Parathyroid adenoma (tissue), 2 donors: ENCODE data around the gene CCL26.

ENCODE experiments used
- H2AFZ ChIP-seq: fragments of 300-600 bp; sonication (generic); one replicate; pipeline ENCODE4 v1.7.0; 2017; ENCODE audit warnings: antibody characterized with exemption, mild to moderate bottlenecking
- H3K27ac ChIP-seq: fragments of 300-600 bp; sonication (generic); one replicate; pipeline ENCODE4 v1.7.0; 2017
- H3K27me3 ChIP-seq: fragments of 300-600 bp; sonication (generic); one replicate; pipeline ENCODE4 v1.7.0; 2017; ENCODE audit warnings: low read length; ENCODE audit not compliant: control insufficient read depth, insufficient read depth
- H3K36me3 ChIP-seq: fragments of 300-600 bp; sonication (generic); one replicate; pipeline ENCODE4 v1.7.0; 2017; ENCODE audit warnings: low read length; ENCODE audit not compliant: control insufficient read depth, insufficient read depth
- H3K4me1 ChIP-seq: fragments of 300-600 bp; sonication (generic); one replicate; pipeline ENCODE4 v1.7.0; 2017; ENCODE audit warnings: control low read depth
- H3K4me2 ChIP-seq: fragments of 300-600 bp; sonication (generic); one replicate; pipeline ENCODE4 v1.7.0; 2017; ENCODE audit warnings: low read length
- H3K4me3 ChIP-seq: fragments of 300-600 bp; sonication (generic); one replicate; pipeline ENCODE4 v1.7.0; 2017; ENCODE audit warnings: low read depth, low read length
- H3K79me2 ChIP-seq: fragments of 300-600 bp; sonication (generic); one replicate; pipeline ENCODE4 v1.7.0; 2017; ENCODE audit warnings: control low read depth
- H3K9ac ChIP-seq: fragments of 300-600 bp; sonication (generic); one replicate; pipeline ENCODE4 v1.7.0; 2017; ENCODE audit warnings: mild to moderate bottlenecking
- H3K9me3 ChIP-seq: fragments of 300-600 bp; sonication (generic); one replicate; pipeline ENCODE4 v1.7.0; 2017; ENCODE audit warnings: low read length; ENCODE audit not compliant: control insufficient read depth
- CTCF ChIP-seq: fragments of 300-600 bp; sonication (generic); IDR thresholded peaks from one replicate; pipeline ENCODE4 v1.7.0; 2017; ENCODE audit warnings: antibody characterized with exemption, mild to moderate bottlenecking
- donor health status: primary hyperparathyroidism.

CCL26 gene

GRCh38 chr7:75738975-75739795, 32.8 kb downstream of the CCL26 start:
- H3K79me2 ChIP-seq = no peaks in the 10 kb centered on the region
- no peaks in the 10 kb centered on the region for H3K27me3 ChIP-seq
- H3K27ac ChIP-seq = peak overlapping the region; percentile 77
- peak overlapping the region; percentile 98 for H3K4me2 ChIP-seq
- no peaks in the 10 kb centered on the region for H3K36me3 ChIP-seq
- no peaks in the 10 kb centered on the region for H3K9me3 ChIP-seq
- peak overlapping the region; percentile 84 for H3K4me3 ChIP-seq
- peak overlapping the region; percentile 50 for H3K9ac ChIP-seq
- TF ChIP-seq CTCF = no peak
- H2AFZ ChIP-seq = peak overlapping the region; percentile 100
- no peaks in the 10 kb centered on the region for H3K4me1 ChIP-seq

GRCh38 chr7:75738604-75738974, 33.4 kb downstream of the CCL26 start, which contains the start of gene HIP1:
Gene HIP1 (minus strand): TSS chr7:75738941. CDS start chr7:75738920, 21 bp downstream.
- no peak for TF ChIP-seq CTCF
- Histone ChIP-seq H3K27me3 (no peaks in the 10 kb centered on the region), H2AFZ (peak within 1 kb of the TSS; percentile 100), H3K4me3 (peak within 1 kb of the TSS; percentile 84), H3K4me2 (peak within 1 kb of the TSS; percentile 98), H3K79me2 (no peaks in the 10 kb centered on the region), H3K4me1 (no peaks in the 10 kb centered on the region), H3K9me3 (no peaks in the 10 kb centered on the region), H3K9ac (peak within 1 kb of the TSS; percentile 50), H3K27ac (peak within 1 kb of the TSS; percentile 77), H3K36me3 (no peaks in the 10 kb centered on the region)

DNA sequence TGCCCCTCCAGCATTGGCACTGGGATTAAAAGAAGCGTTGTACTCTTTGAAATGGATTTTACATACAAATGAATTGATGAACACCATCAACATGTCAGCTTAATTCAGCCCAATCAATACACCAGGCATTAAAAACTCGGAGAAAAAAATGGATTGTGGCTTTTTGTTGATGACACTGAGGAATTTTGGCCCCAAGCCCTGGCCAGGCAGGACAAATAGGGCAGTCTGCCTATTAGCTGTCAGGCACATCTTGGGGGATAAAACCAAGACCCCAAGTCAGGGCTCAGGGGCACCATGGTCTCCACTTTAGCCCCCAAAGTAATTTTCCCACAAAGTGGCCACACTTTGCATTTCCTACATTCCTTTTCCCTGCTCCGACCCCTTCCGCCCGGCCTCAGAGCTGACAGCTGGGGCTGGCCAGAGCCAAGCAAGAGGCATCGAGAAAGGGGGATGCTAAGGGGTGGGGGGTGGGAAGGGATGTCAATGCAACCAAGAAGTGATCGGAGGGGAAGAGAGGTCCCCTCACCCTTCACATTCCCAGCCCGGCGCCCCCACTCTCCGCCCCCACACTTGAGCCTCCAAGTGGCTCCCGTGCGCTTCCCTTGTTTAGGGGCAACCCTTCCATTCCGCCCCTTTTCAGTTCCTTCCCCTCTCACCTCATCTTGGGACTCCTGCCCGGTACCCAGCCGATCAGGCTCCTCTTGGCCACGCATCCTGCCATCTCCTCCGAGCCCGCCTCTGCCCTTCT, 34.0 kb downstream of the CCL26 start:
- no peaks in the 10 kb centered on the region for H3K27me3 ChIP-seq
- peak overlapping the region; percentile 62 for H3K27ac ChIP-seq
- no peaks in the 10 kb centered on the region for H3K9me3 ChIP-seq
- peak overlapping the region; percentile 84 for H3K4me3 ChIP-seq
- no peaks in the 10 kb centered on the region for H3K36me3 ChIP-seq
- no peak for TF ChIP-seq CTCF
- H3K79me2 ChIP-seq = no peaks in the 10 kb centered on the region
- H3K4me1 ChIP-seq = no peaks in the 10 kb centered on the region
- H2AFZ ChIP-seq = peak overlapping the region; percentile 100
- peak overlapping the region; percentile 96 for H3K4me2 ChIP-seq
- peak overlapping the region; percentile 50 for H3K9ac ChIP-seq

DNA sequence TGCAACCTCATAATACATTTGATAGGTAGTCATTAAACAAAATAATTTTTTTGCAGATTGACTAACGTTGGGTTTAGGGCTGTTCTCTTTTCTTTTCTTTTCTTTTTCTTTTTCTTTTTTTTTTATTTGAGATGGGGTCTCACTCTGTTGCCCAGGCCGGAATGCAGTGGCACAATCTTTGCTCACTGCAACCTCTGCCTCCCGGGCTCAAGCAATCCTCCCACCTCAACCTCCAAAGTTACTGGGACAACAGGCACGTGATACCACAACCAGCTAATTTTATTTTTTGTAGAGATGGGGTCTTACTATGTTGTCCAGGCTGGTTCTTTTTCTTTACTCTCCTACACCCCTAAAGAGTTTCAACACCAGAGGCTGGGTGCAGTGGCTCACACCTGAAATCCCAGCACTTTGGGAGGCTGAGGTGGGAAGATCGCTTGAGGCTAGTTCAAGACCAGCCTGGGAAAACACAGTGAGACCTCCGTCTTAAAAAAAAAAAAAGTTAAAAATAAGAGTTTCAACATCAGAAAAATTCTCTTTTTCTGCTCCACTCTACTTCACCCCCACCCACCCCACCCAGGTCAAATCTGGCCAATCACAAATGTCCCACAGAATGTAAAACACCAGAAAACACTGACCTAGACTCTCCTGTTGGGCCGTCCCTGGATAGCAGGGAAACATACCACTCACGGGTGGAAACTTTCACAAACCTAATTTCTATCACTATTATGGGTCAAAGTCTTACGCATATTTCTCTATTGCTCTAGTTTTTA, 36.2 kb downstream of the CCL26 start:
- no peak overlapping the region for H2AFZ ChIP-seq
- no peaks in the 10 kb centered on the region for H3K27me3 ChIP-seq
- no peak overlapping the region for H3K9ac ChIP-seq
- TF ChIP-seq CTCF = no peak
- no peak overlapping the region for H3K27ac ChIP-seq
- no peaks in the 10 kb centered on the region for H3K4me1 ChIP-seq
- no peaks in the 10 kb centered on the region for H3K79me2 ChIP-seq
- H3K36me3 ChIP-seq = no peaks in the 10 kb centered on the region
- no peak overlapping the region for H3K4me3 ChIP-seq
- no peaks in the 10 kb centered on the region for H3K9me3 ChIP-seq
- H3K4me2 ChIP-seq = no peak overlapping the region
